Measurements from ENCODE around the gene NRROS. TPM values are rescaled to one million over a fixed set of nuclear protein-coding genes. Genes with fewer than 3 reads are reported as not detected.

NRROS gene
- total and polyA plus RNA-seq, 10 of the 15 experiments (the other 5 are each of a cell fraction or from before 2014, with no cell fraction given), result 0.35 to 42.2 (median 12.6) TPM

DNA sequence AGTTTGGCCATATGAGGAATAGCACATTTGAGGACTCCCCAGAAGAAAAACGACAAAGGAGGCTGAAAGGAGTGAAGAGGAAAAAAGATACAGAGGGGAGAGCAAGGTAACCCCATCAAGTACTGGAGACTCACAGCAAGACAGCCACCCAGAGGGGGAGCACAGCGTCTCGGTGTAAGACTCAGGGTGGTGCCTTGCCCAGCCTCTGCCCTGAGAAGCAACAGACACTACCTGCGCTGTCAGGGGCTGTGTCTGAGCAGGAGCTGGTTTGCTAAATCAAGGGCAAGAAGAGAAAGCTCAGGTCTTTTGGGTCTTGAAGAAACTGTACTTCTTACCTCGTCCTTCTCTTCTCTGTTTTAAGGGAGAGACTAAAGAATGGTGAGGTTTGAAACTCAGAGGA, 43.1 kb upstream of the NRROS start:
- Histone ChIP-seq H3K4me3 (no peak overlapping the region), H3K79me2 (ENCODE audit: control insufficient read depth, insufficient read depth, low read length) (no peaks in the 10 kb centered on the region), H3K27me3 (replicated peaks in 1 of 2; ENCODE audit: control insufficient read depth in 2 of 2, insufficient read depth in 2 of 2, low read length in 1 of 2) (peaks cover 0 to 2% of the 10 kb centered on the region in 2 experiments; a peak in 2 of 4 replicates), H3K4me1 (ENCODE audit: control insufficient read depth, insufficient read depth, low read length) (no peaks in the 10 kb centered on the region), H4K20me1 (ENCODE audit: control insufficient read depth, insufficient read depth) (no peaks in the 10 kb centered on the region), H2AFZ (ENCODE audit: control insufficient read depth, low read depth, low read length) (no peak overlapping the region), H3K9ac (ENCODE audit: control insufficient read depth, insufficient read depth, low read length) (no peak overlapping the region), H3K27ac (ENCODE audit: control insufficient read depth, insufficient read depth) (no peak overlapping the region), H3K4me2 (ENCODE audit: control insufficient read depth, insufficient read depth) (no peak overlapping the region), H3K9me3 (replicated peaks; ENCODE audit: control insufficient read depth, insufficient read depth, low read length) (no peaks in the 10 kb centered on the region), H3K36me3 (ENCODE audit: control insufficient read depth in 2 of 2, insufficient read depth in 2 of 2, low read length in 1 of 2) (no peaks in the 10 kb centered on the region)
- ATAC-seq (peak; percentile 53), FAIRE-seq (no peak), DNase-seq (ENCODE audit: low read depth, low spot score) (no peak)
- intact Hi-C loops (cut with micrococcal nuclease; ENCODE audit: unreplicated experiment) (no loop called here), in situ Hi-C loops (cut with MboI) (no loop called here)
- 0% methylated on average over 5 of the region's 5 CpGs for WGBS (ENCODE audit: insufficient coverage, insufficient replicate concordance, low lambda C conversion rate, missing lambda C conversion rate)
- ChIA-PET POLR2A (interaction anchor here (0.6 kb wide), 1 partner anchor 227 kb away, joined by 4 read pairs; no protein-coding TSS in a partner anchor), CTCF (interaction anchor here (0.7 to 1.5 kb wide), 3 partner anchors 13 to 241 kb away, joined by 3 to 4 read pairs (median 3); no protein-coding TSS in a partner anchor), RAD21 (ENCODE audit: unreplicated experiment) (no interaction called here), SMC1A (ENCODE audit: uncharacterized antibody, unreplicated experiment) (interaction anchor here (1.2 kb wide), 1 partner anchor 12 kb away, joined by 4 read pairs; no protein-coding TSS in a partner anchor)
- BruUV-seq (replicated peaks), result no TSS peak
- TF ChIP-seq BRCA1 (IDR thresholded peaks at IDR 0.05; ENCODE audit: low read depth, low read length) (no peak), KLF5 (IDR thresholded peaks at IDR 0.05; ENCODE audit: partially characterized antibody) (no peak), BHLHE40 (IDR thresholded peaks at IDR 0.05; ENCODE audit: borderline replicate concordance in 1 of 2, low read depth in 2 of 2, low read length in 1 of 2) (no peak), RUNX3 (IDR thresholded peaks at IDR 0.05; ENCODE audit: low read length) (no peak), WRNIP1 (IDR thresholded peaks at IDR 0.05; ENCODE audit: borderline replicate concordance, low read depth, low read length) (no peak), SMC3 (IDR thresholded peaks at IDR 0.05; ENCODE audit: borderline replicate concordance, low read length) (no peak), TARDBP (IDR thresholded peaks at IDR 0.05; ENCODE audit: borderline replicate concordance) (no peak), MEF2B (IDR thresholded peaks at IDR 0.05; ENCODE audit: partially characterized antibody, poor library complexity, severe bottlenecking) (no peak), STAT3 (IDR thresholded peaks at IDR 0.05; ENCODE audit: low read depth, low read length) (no peak)
- TF ChIP-seq, protein P1, sequence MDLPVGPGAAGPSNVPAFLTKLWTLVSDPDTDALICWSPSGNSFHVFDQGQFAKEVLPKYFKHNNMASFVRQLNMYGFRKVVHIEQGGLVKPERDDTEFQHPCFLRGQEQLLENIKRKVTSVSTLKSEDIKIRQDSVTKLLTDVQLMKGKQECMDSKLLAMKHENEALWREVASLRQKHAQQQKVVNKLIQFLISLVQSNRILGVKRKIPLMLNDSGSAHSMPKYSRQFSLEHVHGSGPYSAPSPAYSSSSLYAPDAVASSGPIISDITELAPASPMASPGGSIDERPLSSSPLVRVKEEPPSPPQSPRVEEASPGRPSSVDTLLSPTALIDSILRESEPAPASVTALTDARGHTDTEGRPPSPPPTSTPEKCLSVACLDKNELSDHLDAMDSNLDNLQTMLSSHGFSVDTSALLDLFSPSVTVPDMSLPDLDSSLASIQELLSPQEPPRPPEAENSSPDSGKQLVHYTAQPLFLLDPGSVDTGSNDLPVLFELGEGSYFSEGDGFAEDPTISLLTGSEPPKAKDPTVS (IDR thresholded peaks at IDR 0.05; ENCODE audit: low read depth, low read length), result no peak
- TF ChIP-seq, protein P2, sequence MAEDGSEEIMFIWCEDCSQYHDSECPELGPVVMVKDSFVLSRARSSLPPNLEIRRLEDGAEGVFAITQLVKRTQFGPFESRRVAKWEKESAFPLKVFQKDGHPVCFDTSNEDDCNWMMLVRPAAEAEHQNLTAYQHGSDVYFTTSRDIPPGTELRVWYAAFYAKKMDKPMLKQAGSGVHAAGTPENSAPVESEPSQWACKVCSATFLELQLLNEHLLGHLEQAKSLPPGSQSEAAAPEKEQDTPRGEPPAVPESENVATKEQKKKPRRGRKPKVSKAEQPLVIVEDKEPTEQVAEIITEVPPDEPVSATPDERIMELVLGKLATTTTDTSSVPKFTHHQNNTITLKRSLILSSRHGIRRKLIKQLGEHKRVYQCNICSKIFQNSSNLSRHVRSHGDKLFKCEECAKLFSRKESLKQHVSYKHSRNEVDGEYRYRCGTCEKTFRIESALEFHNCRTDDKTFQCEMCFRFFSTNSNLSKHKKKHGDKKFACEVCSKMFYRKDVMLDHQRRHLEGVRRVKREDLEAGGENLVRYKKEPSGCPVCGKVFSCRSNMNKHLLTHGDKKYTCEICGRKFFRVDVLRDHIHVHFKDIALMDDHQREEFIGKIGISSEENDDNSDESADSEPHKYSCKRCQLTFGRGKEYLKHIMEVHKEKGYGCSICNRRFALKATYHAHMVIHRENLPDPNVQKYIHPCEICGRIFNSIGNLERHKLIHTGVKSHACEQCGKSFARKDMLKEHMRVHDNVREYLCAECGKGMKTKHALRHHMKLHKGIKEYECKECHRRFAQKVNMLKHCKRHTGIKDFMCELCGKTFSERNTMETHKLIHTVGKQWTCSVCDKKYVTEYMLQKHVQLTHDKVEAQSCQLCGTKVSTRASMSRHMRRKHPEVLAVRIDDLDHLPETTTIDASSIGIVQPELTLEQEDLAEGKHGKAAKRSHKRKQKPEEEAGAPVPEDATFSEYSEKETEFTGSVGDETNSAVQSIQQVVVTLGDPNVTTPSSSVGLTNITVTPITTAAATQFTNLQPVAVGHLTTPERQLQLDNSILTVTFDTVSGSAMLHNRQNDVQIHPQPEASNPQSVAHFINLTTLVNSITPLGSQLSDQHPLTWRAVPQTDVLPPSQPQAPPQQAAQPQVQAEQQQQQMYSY (CRISPR knock-in tag; IDR thresholded peaks at IDR 0.05), result no peak
- TF ChIP-seq, protein P3, sequence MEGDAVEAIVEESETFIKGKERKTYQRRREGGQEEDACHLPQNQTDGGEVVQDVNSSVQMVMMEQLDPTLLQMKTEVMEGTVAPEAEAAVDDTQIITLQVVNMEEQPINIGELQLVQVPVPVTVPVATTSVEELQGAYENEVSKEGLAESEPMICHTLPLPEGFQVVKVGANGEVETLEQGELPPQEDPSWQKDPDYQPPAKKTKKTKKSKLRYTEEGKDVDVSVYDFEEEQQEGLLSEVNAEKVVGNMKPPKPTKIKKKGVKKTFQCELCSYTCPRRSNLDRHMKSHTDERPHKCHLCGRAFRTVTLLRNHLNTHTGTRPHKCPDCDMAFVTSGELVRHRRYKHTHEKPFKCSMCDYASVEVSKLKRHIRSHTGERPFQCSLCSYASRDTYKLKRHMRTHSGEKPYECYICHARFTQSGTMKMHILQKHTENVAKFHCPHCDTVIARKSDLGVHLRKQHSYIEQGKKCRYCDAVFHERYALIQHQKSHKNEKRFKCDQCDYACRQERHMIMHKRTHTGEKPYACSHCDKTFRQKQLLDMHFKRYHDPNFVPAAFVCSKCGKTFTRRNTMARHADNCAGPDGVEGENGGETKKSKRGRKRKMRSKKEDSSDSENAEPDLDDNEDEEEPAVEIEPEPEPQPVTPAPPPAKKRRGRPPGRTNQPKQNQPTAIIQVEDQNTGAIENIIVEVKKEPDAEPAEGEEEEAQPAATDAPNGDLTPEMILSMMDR (IDR thresholded peaks at IDR 0.05 in 2 of 3, conservative IDR thresholded peaks at IDR 0.05 in 1 of 3; ENCODE audit: control insufficient read depth in 2 of 3, extremely low read depth in 1 of 3, insufficient read depth in 1 of 3, low read depth in 3 of 3, low read length in 3 of 3), result no peak
- TF ChIP-seq, protein P4, sequence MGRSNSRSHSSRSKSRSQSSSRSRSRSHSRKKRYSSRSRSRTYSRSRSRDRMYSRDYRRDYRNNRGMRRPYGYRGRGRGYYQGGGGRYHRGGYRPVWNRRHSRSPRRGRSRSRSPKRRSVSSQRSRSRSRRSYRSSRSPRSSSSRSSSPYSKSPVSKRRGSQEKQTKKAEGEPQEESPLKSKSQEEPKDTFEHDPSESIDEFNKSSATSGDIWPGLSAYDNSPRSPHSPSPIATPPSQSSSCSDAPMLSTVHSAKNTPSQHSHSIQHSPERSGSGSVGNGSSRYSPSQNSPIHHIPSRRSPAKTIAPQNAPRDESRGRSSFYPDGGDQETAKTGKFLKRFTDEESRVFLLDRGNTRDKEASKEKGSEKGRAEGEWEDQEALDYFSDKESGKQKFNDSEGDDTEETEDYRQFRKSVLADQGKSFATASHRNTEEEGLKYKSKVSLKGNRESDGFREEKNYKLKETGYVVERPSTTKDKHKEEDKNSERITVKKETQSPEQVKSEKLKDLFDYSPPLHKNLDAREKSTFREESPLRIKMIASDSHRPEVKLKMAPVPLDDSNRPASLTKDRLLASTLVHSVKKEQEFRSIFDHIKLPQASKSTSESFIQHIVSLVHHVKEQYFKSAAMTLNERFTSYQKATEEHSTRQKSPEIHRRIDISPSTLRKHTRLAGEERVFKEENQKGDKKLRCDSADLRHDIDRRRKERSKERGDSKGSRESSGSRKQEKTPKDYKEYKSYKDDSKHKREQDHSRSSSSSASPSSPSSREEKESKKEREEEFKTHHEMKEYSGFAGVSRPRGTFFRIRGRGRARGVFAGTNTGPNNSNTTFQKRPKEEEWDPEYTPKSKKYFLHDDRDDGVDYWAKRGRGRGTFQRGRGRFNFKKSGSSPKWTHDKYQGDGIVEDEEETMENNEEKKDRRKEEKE (IDR thresholded peaks at IDR 0.05), result no peak

All from GM12878 (cell line).